GM19240 (cell line): Measurements from ENCODE around the gene ATPAF2.
A peak's percentile ranks its signal among the peaks of the same experiment; 100 is the strongest.

Experiments
- DNase-seq: peaks from one replicate; pipeline ENCODE4 v3.0.0; 2011; ENCODE audit warnings: low spot score; ENCODE audit not compliant: insufficient read length

Gene ATPAF2

DNA sequence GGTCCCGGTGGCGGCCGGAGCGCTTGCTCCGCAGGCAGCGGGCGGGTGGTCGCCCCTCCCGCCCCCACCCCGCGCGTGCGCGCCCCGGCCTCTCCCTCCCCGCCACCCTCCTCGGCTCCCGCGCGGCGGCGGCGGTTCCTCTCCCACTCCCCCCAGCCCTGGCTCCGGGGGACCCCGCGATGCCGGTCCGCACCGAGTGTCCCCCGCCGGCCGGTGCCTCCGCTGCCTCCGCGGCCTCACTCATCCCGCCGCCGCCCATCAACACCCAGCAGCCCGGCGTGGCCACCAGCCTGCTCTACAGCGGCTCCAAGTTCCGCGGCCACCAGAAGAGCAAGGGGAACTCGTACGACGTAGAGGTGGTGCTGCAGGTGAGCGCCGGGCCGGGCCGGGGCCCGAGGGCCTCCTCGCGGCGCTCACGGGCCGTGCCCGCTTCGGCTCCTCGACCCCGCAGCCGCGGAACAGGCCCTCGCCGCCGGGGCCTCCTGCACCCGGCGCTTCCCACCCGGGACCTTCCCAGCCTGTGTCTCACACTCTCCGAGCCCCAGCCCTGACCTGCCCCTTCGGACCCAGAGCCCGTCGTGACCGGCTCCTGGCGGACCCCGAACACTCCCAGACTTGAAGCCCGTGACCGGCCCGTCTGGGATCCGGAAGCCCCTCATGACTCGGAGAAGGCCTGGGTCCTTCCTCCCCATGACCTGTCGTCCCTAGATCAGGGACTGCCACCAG is 730 bp upstream of the ATPAF2 start:
- DNase-seq, result no peak

DNA sequence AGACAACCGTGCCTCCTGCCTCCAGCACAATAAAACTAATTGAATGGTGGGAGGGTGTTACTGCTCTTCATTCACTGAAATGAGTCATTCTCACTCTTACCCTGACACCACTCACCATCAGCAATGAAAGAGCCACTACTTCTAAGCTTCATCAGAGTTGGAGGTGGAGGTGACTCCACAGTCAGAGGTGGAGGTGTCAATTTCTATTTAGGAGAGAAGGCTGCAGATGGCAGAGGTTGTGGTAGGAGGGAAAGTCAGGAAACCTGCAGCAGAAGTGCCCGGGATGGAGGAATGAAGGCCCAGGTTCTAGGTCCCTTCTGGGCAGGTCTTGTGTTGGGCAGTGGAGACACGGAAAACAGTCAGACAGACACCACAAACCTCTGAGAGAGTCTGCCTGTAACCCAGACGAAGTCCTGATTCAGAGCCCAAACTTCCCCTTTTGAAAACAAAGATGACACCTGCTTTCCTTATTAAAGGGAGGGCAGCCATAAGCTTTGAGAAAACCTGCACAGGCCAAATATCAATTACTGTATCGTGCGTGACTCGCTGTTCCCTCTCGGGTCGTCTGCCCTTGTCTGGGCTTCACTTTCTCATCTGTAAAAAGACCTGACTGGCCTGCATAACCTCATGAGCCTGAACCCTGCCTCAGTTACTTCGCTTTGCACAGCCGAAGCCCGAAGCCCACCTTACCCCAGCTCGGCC is 668 bp downstream of the ATPAF2 start:
- no peak for DNase-seq

DNA sequence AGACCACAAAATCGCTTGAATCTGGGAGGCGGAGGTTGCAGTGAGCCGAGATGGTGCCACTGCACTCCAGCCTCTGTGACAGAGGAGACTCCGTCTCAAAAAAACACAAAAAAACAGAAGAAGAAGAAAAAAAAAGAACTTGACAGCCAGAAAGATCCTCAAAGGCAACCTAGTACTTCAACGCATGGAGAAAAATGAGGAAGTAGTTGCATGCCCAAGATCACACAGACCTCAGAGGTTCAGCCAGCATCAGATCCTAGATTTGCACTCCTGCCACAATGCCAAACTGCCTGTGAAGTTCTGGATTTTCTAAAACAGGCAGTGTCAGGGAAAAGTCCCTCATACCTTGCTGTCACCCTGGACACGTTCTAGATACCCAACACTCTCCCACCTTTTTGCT is 1.5 kb downstream of the ATPAF2 start:
- no peak for DNase-seq

DNA sequence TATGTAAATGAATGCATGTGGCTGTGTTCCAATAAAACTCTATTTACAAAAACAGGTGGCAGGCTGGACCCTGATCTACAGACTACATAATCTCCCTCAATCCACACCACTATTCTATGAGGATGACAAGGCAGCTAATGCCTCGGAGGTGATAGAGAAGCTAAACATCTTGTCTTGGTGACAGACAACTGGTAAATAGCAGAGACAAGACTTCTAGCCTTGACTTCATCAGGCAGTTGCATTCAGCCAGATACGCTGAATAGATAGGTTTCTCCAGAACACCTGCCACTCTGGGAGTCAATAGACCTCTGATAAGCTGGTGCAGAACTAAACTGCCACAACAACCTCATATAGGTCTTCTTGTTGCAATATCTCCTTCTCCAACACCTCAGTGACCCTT is 3.3 kb downstream of the ATPAF2 start:
- DNase-seq, result no peak

DNA sequence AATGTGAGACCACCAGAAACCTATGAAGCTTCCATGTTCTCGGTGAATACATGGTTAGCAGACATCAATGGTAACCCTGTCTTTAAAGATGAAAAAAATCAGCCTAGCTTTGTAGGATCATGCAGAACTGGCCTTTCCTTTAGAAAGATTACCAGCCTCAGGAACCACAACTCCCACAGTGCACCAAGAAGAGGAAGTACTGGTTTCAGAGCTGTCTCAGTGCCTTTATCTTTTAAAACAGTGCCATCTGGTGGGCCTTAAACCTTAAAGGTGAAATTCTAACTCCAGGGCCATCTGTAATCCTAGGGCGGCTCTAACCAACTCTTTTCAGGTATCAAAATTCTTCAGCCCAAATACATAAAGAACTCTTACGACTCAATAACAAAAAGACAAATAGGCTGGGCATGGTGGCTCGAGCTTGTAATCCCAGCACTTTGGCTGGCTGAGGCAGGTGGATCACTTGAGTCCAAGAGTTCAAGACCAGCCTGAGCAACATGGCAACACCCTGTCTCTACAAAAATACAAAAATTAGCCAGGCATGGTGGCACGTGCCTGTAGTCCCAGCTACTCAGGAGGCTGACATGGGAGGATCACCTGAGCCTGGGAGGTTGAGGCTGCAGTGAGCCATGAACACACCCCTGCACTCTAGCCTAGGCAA is 5.4 kb downstream of the ATPAF2 start:
- peak; percentile 46 for DNase-seq

DNA sequence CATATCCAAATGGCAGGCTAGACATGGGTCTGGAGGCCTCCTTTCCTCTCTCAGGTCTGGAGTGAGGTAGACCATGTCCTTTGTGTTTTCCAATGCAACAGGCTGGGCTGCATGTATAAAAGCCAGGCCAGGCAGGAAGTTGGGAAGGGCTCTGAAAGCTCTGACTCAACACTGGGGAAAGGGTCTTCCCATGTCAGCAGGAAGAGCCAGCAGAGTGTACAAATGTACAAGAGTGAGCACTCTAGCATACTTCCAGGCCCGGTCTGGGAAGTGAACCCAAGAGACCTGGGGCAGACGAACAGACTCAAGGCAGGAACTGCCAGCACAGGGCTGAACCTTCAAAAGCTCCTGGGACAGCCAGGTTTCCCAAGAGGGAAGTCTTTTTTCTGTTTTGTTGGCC is 7.0 kb downstream of the ATPAF2 start:
- no peak for DNase-seq

DNA sequence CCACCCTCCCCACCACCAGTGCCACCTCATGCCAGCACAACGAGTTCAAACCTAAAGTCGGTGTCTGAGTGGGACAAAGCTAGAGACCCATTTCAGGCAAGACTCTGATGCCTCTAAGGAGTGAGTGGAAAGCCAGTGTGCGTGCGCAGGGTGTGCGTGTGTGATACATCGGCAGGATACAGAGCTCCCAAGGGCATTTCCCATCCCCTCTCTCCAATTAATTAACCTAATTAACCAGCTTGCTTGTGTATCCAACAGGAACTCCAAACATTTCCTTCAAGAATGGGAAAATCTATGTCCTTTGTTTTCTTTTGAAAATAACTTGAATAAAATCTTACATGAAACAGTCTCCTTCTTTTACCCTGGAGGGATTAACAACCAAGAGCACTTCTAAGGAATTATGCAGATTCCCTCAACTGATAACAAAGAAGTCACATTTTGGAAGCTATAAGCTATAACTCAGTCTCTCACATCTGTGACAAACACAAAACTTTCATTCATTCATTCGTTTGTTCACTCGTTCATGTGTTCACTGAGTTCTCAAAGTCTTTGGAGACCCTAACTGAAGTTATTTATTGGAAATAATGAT is 9.9 kb downstream of the ATPAF2 start:
- DNase-seq, result no peak

DNA sequence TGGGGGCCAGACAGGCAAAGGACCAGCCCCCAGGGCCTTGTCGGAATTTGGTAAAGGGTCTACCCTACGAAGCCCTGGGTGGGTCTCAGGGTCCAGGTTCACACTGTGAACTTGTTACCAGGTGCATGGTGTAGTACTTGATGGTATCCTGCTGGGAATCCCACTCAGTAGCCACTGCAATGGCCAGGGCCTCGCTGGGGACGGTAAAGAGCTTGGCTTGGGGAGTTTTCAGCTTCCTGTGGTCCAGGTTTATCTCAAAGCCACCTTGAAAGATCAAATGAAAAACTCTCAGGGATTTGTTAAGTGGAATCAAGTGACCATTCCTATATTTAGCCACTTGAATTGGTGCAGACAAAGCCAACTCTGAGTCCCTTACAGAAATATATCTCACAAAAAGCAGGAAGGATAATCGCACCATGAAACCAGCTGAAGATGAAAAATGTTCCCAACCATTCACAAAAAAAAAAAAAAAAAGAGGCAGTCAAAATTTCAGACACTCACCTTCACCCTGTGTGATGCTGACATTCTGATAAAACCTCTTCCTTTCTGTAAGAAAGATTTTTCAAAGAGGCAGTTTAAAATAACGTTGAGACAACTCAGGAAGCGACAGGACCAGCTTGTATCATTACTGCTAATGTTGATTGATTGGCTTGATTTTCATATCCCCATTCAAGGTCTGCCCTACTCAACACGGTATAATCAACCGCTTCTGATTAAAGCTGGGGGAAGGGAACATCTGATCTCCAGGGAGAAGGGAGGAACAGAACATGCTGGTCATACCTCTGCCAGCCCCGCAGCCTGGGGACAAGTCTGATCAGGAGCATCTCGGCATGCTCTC is 10.6 kb downstream of the ATPAF2 start:
- DNase-seq, result no peak

DNA sequence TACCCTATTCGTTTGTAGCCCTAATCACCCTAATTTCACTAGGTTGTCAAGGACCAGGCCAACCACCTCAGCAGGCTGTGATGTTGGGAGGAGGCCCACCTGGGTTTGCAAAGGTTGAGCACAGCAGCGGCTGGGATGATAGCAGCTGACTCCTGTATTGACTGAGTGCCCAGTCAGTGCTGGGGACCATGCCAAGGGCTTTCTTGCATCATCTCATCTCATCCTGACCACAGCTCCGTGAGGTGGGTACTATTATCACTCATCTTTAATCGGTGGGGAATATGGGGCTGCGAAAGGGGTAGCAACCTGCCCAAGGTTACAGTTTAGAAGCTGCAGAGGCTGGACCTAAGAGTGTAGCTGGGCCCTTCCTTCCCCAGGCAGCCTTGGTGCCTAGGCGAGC is 11.7 kb downstream of the ATPAF2 start:
- no peak for DNase-seq

DNA sequence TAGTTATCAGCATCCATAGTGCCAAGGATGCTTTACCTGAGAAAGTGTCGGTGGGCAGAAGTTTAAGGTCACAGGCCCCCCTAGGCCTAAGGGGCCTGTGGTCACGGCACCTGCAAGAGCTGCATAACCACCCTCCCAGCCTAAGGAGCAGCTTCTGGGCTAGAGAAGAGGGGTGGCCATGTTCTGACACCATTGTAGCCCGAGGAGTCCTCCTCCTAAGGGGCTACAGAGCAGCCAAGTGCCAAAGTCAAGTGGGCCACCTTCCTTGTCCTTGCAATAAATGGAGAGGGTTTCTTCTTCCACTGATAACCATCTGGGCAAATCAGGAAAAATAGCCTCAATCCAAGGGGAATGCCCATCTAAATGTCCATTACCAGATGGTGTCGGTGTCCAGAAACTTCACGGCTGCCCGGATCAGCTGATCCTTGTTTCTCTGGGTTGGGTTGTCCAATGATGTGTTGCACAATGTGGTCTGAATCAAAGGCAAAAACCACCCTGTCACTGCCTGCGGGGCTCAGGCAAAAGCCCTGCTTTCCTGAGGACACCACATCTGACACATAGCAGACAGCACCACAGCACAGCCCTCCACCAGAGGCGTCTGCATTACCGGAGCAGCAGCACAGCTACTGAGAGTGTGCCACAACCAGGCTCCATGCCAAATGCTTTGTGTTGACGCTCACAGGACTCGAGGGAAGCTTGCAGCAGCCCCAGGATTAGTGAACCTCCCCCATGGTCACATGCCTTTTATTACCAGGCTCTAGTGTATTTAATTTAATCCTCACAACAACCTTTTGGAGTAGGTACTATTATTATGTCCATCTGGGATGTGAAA is 12.8 kb downstream of the ATPAF2 start:
- DNase-seq, result no peak

DNA sequence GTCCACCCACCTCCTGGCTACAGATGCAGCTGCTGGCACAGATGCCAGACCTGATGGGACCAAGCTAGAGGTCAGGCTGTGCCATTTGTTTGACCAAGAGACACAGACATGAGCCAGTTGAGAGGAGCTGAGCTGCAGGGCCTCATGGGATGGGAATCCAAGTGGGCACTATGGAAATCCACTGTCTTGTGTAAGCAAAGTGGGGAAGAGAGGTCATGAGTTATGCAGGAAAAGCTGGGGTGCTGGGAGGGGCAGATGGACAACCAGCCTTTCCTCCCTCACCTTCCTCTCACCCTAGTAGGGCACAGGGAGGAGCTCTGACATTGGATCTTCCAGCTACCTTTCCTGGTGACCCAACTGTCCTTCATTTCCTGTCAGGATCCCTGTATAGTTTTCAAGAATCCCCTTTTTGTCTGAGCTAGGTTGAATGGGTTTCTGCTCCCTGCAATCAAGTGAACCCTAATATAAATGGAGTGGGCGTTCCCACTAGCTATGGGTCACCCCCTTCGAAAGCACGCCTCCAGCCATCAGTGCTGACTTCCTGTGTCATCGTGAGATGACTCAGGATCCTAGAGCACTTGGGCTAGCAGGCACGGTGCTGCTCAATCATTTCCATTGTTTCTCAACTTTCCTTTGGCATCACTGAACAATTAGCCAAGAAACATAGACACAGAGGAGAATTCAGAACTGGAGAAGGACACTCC is 13.6 kb downstream of the ATPAF2 start:
- peak; percentile 58 for DNase-seq

DNA sequence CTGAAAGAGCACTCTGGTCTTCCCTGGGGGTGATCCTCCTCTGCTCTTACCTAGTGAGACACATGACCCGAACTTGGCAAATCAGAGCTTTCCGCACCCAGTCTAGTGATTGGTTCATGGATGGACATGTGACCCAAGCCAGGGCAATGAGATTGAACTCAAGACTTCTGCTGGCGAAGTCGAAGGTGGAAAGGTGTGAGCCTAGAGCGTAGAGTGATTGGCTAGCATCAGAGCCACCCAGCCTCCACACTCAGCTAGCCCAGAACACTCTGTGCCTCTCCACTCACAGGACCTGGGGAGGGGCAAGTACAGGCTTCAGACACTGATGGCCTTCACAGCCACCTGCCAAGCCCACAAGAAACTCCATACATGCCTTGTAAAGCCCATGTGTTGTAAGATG is 17.6 kb downstream of the ATPAF2 start:
- no peak for DNase-seq

DNA sequence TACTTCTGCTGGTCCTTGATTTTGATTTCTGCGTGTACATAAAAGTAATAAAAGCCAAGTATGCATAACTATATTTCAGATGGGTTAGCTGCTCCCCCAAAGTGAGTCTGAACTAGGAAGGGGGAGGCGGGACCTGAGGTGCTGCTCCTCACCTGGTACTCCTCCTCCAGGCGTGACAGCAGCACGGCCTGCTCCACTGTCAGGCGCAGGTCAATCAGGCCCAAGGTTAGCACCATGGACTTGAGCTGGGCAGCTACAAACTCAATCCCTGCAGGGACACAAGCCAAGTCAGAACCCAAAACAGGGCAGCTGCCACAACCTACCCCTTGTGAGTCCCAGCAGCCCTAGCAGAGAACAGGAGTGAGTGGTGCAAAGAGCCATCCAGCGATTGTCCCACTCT is 18.0 kb downstream of the ATPAF2 start:
- DNase-seq, result no peak

DNA sequence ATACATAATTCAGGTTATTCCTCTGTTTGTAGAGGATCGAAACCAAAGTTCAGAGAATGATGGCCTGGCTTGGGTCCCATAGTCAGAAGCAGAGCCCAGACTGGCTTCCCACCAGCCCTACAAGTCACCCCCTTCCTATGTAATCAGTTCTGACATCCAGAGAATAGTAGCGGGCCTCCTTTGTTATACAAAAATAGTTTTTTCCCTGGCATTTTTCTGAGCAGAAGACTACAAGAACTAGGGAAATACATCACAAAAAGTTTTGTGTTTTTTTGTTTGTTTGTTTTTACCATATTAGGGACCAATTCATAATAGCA is 19.2 kb downstream of the ATPAF2 start:
- DNase-seq, result no peak

DNA sequence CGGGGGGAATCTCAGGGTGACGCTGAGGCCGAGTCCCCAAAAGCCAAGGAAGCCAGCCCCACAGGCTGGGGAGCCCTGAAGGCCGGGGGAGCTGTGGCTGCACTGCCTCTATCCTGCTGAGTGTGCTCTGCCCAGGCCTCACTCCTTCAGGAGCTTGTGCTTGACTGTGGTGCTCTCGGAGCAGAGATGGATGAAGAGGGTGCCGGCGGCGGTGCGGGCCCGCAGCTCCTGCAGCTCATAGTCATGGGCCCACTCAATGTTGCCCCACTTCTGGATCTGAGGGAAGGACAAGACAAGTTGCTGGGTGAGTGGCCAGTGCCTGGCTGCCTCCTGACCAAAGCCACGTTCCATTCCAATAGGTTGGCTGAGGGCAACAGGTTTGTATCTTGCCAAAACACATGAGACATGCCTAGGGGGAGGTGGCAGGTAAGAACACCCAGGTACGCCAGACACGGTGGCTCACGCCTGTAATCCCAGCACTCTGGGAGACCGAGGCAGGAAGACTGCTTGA is 20.5 kb downstream of the ATPAF2 start:
- DNase-seq, result no peak

DNA sequence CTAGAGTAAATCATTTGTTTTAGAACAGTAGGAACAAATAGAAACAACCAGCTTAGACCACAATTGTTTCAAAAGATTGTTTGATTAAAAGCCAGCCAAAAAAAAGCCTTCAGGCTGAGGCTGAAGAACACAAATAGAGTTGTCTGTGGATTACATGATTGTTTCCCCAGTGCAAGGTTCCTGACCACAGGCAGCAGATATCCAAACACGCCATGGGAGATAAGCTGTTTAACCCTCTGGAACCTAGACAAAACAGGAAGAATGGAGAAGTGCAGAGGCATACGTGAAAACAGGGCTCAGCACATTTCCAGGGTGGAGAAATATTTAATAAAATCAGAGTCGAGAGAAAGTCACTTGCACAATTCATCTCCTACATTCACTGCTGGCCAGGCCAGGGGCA is 21.0 kb downstream of the ATPAF2 start:
- no peak for DNase-seq

DNA sequence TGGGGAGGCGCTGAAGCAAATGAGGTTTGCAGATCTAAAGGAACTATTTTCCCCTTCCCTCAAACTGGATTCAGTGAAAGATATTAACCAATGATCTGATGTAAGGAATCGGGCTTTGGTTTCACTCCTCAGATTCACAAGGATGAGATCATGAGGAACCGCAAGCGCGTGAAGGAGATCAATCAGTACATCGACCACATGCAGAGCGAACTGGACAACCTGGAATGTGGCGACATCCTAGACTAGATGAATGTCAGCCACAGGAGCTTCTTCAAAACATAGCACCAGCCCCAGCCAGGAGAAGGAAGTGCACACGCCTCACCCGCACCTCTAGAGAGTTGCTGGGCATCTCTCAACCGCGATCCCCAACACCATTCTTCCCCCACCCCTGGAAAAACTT is 22.5 kb downstream of the ATPAF2 start:
- no peak for DNase-seq

DNA sequence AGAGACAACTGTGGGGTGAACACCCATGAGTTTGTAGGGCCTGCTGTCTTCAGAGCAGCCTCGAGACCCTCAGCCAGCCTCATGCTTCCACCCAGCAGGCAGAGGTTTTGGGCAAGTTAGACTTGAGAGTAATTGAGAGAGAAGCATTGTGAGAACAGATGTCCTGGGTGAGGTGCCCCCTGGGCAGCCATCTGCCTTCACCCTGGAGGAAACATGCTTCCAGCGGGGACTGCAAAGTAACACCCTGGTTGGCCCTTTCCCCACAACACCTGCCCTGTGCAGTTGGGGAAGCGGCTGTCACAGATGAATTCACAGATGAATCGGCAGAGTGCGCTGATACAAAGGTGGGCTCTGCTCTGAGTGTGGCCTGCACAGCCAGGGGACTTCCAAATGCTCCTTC is 23.4 kb downstream of the ATPAF2 start:
- DNase-seq, result no peak

DNA sequence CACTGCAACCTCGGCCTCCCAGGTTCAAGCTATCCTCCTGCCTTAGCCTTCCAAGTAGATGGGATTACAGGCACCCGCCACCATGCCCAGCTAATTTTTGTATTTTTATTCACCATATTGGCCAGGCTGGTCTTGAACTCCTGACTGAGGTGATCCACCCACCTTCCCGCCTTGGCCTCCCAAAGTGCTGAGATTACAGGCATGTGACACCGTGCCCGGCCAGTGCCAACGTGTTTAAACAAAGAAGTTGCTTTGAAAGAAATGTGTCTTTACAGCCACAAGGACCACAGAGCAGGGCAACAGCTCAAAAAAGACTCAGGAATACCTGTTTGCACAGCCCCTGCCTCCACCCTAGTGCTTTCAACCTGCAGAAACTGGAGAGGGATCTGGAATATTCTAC is 25.0 kb downstream of the ATPAF2 start:
- DNase-seq, result no peak

DNA sequence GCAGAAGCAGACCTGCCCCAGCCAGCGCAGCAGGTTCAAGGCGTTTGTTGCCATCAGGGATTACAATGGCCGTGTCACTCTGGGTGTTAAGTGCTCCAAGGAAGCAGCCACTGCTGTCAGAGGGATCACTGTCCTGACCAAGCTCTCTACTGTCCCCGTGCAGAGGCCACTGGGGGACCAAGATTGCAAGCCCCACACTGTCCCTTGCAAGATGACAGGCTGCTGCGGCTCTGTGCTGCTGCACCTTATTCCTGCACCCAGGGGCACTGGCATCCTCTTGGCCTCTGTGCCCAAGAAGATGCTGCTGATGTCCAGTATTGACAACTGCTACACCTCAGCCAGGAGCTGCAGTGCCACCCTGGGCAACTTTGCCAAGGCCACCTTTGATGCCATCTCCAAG is 27.7 kb downstream of the ATPAF2 start:
- no peak for DNase-seq
